NAMALWA (cell line): ENCODE results near the gene LCLAT1.
"Not testable (repeated sequence)": the region's sequence is repeated elsewhere in the genome, so short reads cannot be mapped to it uniquely, and the experiment has no call there.

Experiments
- DNase-seq: peaks from one replicate; pipeline ENCODE4 v3.0.0-alpha.2; 2015; ENCODE audit warnings: low spot score

LCLAT1 gene

DNA sequence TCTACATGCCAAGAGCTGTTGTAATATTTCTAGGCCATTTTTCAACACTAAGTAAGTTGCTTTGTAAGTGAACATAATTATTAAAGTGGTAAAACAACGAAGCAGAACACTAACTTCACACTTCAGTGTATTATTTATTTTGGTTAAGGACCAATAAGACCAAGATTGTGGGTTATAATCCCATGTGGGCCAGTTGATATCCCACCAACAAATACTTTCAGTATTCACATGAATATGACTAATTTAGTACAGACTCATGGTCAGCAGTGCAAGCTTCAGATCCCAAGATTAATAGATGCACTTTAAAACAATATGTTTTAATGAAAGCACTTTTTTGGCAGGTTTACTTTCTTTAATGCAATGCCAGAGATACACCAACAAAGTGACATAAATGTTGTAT, 154.3 kb downstream of the LCLAT1 start:
- no peak for DNase-seq

DNA sequence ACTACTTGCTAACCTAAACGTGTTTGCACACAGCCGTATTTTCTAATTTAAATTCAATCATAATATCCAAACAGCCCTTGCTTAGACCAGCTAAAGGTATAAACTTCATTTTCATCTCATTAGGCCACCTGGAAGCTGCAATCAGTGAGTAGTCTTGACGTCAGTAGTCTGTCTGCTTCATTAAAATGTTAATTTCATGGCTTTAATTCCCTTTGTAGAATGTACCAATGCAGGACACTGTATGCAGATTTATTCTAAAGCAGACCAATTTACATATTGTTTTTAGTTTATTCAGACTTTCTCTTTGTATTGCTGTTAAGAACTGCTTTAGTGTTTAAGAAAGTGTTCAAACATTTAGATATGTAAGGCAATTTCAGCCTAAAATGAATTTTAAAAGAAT, 158.2 kb downstream of the LCLAT1 start:
- no peak for DNase-seq

DNA sequence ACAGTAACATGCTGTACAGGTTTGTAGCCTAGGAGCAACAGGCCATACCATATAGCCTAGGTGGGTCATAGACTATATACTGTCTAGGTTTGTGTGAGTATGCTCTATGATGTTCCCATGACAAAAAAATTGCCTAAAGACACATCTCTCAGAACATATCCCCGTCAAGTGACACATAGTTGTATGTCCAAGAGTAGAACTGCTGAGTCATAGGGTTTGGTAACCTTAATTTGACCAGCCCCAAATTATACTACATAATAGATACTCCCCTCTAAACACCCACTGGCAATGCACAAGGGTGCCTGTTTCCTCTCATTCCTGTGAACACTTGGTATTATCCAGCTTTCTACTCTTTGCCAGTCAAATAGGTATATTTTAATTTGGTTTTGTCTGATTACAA, 161.6 kb downstream of the LCLAT1 start:
- no peak for DNase-seq

DNA sequence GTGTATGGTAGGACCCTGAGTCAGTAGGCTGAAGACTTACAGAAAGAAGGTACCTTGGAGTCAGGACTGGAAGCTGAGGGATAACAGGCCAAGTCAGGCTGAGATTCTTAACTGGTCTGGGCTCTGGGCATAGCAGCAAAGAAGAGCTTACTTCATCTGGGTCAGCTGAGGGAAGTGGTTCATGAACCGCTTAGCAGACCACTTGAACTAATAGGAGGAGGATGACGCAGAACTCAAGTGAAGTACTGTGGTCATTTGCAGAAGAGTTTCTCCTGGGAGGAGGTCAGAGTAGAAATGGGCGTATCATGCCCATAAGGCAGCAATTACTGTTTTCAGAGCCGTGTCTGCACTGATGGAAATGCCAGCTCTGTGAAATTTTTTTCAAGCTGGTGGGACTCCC, 164.5 kb downstream of the LCLAT1 start:
- DNase-seq, result no peak

DNA sequence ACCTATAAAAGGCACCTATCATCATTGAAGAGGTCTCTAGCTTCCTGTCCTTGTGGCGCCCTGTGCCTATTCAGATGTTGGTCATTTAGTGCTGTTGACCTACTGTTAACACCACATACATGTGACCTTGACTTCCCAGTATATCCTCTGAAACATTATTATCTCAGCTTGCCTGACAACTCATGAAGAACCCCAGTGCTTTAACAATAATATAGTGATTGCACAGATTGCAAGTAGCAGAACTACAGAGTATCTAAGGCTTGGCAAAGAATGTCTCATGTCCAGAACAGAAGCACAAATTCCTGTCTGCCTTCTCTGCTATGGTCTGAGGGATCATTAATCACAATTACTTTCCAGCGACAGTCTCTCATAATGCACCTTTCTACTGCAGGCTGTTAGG, 165.3 kb downstream of the LCLAT1 start:
- DNase-seq, result no peak

DNA sequence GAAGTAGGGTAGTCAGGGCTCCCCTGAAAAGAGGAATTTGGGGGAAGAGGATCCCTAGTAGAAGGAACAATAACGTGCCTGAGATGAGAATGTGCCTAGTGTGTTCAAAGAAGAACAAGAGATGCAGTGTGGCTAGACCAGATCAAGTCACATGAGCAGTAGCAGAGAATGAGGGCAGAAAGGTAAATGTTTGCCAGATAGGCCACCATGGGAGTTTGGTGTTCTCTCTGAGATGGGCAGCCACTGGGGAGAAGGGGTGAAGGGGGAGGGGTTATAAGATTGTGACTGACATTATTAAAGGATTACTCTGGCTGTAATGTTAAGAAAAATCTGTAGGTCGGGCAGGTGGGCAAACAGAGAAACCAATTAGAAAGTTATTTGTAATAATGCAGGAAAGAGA, 166.0 kb downstream of the LCLAT1 start:
- no peak for DNase-seq

DNA sequence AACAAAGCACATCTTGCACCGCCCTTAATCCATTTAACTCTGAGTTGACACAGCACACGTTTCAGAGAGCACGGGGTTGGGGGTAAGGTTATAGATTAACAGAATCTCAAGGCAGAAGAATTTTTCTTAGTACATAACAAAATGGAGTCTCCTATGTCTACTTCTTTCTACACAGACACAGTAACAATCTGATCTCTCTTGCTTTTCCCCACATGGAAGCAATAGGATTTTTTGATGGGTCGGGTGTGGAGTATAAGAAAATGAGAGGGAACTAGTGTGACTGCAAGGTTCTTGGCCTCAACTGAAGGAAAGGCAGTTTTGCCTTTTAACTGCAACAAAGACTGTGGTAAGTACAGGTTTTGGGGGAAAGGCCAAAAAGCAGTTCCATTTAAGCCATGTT, 167.2 kb downstream of the LCLAT1 start:
- DNase-seq, result not testable (repeated sequence)

DNA sequence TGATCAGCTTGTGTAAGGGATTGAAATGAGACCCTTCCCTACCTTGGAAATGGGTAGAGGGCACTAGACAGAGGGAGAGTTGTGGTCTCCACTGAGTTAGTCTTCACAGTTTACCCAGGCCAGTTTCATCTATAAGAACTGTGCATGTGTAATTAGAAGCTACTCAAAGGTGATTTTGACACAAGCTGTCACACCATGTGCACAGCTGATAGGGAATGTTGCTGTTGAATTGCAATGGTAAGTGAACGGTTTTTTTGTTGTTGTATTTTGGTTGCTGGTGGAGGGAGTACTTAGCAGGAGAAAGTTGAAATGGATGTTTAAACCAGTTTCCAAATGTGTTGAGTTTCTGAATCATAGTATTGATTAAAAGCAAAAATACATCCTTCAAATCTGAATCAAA, 168.9 kb downstream of the LCLAT1 start:
- DNase-seq, result no peak

DNA sequence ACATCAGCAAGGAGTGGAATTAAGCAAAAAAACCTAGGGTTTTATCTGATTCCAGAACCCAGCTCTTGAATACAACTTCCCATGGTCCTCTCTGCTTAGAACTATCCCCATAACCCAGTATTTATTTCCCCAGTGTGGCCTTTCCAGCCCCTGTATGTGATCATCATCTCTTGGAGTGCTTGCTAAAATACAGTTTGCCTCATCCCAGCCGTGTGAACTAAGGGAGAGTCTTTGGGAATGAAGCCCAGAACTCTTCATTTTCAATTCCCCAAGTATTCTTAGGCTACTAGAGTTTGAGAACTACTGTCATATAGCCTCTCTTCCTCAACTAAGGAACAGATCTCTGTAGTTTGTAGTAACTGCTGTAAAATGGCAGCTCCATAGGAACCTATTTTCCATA, 173.1 kb downstream of the LCLAT1 start:
- DNase-seq, result no peak

DNA sequence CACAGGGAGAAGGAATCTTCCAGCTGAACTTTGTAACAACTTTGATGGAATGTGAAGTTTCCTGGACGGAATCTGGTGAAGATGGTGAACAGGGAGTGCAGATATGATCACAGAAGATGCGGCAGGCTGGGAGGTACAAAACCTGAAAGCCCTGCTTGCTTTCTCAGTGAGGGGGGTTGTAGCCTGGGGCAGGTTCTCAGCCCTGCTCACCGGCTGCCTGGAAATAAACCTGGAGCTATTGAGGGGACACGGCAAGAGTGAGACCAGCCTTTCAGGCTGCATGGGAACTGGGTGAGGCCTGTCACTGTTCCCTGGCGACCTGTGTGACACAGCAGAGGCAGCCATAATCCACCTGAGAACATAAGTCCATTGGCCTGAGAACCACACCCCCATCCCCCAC, 174.8 kb downstream of the LCLAT1 start:
- DNase-seq, result no peak

DNA sequence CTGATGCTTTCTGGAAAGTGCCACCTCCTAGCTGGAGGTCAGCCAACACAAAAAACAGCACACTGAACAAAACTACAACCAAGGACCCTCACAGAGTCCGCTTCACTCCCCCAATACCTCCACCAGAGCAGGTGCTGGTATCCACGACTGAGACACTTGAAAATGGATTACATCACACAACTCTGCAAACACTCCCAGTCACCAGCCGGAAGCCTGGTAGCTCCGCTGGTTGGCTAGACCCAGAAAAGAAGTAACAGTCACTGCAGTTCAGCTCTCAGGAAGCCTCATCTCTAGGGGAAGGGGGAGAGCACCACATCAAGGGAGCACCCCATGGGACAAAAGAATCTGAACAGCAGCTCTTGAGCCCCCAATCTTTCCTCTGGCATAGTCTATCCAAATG, 175.4 kb downstream of the LCLAT1 start:
- DNase-seq, result no peak

DNA sequence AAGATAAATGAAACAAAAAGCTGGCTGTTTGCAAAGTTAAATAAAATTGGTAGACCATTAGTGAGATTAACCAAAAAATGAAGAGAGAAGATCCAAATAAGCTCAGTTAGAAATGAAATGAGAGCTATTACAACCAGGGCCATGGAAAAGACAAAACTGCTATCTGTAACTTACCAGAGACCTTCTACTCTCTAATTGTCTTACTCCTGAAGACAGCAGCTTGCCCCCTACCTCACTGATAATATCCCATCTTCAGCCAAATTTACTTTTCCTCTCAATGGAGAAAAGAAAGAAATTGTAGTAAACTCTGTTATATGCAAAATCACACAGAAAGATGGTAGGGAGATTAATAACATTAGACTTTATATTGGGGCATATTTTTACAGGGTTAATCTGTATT, 178.2 kb downstream of the LCLAT1 start:
- DNase-seq, result no peak

DNA sequence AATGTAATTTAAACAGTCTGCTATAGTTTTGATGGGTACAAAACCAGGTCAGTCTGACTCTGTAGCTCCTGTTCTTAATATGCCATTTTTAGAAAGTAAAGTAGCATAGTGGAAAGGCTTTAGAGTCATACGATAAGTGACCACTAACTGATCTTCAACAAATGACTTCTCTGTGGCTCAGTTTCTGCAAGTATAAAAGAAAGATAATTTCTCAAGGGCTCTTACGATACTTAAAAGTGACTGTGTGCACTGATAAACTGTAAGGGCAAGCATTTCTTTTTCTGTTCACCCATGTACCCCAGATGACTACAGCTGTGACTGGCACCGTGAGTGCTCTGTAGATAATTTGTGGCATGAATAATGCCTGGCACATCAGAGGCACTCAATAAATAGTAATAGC, 178.7 kb downstream of the LCLAT1 start:
- DNase-seq, result no peak

DNA sequence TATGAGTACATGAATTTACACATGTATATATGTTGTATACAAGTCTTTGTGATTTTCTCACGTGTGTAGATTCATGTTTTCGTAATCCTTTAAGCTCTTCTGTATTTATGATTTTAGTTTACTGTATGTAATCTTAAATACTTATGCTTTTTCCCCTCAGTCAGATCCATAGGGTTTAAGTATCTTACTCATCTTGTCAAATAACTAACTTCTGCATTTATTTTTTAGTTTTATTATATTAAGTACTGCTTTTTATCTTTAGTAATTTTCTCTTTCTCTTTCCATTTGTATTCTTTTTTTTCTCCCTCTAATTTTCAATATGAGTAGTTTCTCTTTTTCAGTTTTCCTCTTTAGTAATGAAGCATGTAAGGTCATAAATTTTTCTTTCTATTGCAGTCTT, 179.4 kb downstream of the LCLAT1 start:
- no peak for DNase-seq

DNA sequence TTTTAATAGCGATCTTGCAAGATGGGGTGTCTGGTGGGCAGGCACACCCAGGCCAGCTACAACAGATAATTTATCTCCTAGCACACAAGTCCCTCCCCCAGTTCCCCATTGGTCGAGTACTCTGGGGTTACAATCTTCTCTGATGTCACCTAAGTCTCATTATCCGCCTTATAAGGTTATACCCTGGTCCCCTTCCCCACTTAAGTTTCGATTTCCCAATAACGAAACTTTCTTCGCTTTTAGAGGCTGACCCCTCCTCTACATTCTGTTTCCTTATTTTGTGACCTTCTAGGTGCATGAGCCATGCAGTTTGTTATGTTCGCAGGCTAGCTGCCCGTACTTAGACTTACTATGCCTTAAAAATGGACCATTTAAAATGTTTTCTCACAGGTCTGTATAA, 180.1 kb downstream of the LCLAT1 start:
- no peak for DNase-seq

DNA sequence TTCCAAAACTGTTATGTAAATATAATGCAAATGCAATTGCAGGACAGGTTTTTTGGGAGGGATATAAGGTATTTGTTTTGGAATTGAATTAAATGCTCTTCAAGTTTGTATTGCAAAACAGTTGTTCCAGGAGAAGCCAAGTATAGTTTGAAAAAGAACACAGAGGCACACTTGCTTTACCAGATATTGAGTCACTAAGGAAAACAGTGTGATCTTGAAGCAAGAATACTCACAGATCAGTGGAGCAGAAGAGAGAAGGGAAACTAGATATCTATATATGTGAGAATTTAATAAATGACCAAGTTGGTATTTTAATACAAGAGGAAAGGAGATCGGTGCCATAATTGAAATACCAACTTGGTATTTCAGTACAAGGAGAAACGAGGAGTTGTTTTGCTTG, 181.3 kb downstream of the LCLAT1 start:
- DNase-seq, result no peak

DNA sequence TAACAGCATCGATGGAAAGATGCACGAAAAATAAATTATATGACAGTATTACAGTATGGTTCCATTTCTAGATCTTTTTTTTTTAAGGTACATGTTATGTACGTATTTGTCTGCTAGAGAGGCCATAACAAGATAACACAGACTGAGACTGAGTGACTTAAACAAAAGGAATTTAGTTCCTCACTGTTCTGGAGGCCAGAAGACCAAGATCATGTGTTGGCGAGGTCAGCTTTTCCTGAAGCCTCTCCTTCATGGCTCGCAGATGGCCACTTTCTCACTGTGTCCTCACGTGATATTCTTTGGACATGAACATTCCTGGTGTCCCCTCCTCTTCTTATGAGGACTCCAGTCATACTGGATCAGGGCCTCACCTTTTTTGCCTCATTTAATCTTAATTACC, 182.8 kb downstream of the LCLAT1 start:
- no peak for DNase-seq

DNA sequence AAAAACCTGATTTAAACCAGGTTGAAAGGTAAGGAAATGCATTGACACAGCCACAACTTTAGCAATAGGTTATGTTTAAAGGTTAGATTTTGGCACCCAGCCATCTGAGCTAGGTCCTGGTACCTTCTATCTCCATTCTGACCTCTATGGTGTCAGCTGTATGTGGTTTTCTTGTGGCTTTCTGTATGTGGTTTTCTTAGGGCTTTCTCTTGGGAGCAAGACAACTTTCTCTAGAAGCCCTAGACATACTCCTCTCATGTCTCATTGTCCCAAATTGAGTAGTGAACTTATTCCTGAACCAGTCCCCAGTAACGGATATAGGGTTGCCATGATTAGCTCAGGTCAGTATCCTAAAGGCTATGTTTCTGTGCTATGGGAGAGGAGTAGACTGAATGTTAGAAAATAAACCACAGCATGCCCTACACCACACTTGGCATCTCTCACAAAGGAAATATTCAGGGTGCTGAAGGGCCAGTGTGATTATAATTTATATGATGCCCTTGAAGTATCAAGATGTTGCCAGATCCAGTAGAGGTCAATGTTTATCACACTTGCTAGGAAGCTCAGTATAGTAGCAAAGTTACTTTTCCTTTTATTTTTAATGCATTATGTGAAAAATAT, 184.1 kb downstream of the LCLAT1 start:
- peak; percentile 26 for DNase-seq

DNA sequence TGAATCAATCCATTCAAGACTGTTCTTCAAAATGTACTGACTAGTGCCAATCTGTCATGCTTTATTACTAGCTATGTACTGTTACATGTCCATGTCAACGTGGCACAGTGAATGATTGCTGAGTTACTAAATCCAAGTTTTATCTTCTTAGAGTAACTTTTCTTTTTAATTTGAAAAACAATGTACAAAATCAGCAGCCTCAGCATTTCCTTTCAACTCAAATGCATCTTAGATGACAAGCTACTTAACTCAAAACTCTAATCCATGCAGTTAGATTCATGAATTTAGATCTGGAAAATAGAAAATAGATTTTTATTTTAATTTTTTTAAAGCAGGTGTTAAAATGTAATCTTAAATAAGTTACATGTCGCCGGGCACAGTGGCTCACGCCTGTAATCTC, 186.0 kb downstream of the LCLAT1 start:
- no peak for DNase-seq

DNA sequence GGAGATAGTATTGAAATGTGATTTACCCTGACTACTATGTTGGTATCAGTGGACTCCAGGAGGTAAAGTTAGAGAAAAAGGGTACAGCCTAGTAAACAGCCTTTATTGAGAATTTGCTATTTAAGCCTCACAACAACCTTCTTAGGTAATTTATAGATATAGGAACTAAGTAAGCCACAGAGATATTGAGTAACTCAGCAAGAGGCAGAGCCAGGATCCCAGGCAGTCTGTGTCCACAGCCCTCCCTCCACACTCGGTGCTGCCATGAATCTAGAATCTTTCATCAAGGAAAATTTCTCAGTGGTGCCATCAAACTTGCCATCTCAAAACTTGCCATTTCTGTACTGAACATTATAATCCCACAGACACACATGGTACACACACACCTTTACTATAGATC, 189.3 kb downstream of the LCLAT1 start:
- no peak for DNase-seq

DNA sequence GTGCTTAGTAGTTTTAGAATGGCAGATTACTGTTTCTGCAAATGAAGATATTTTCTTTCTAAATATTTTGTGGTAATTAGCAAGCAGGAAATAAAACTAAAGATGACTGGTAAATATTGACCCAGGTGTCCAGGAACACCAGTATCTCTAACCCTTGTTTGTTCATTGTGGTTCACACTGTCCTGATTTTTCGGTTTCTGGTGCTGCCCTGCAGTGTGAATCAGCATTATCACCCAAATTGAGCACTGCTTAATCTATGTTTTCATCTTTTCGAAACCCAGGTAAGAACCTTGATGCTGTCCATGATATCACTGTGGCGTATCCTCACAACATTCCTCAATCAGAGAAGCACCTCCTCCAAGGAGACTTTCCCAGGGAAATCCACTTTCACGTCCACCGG, 192.8 kb downstream of the LCLAT1 start:
- no peak for DNase-seq

DNA sequence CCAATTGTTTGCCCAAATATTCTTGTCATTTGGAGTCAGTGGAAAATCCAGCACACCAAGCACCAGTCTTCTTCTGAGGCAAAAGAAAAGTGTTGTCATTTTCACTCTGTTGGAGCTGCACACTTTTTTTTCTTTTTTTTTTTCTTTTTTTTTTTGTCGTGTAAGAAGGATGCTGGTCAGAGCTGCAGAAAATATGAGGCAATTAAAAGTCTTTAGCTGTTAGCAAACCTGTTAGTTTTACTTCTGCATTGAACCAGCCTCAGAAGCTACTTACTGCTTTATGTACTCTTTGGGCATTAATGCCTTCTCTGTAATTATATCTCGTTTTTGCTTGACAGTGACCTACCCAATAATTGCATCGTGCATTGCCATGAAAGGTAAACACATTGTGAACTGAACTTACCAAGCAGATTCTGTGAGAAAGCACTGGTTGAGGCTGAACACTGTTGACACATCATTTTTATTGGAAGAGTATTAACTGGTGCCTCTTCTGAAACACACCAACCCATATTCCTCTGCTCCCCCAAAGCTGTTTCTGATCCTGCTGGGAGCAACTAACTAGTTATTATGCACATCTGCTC, 194.8 kb downstream of the LCLAT1 start:
- DNase-seq, result no peak

DNA sequence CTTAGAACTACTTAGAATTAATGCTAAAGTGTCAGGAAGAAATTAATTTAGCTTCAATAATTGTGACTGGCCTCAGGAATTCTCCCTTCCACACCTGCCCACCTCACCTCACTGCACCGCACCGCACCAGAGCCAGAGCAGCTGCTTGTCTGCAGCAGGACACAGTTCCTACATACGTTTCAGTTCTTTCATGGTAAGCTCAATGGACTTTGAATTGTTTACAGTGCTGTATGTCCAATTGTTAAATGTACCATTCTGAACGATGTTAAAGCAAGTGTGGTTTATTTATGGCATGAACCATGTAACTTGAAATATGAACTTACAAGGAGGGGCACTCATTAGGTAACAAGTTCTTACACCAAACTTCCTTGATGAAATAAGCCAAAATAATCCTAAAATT, 196.0 kb downstream of the LCLAT1 start:
- not testable (repeated sequence) for DNase-seq

DNA sequence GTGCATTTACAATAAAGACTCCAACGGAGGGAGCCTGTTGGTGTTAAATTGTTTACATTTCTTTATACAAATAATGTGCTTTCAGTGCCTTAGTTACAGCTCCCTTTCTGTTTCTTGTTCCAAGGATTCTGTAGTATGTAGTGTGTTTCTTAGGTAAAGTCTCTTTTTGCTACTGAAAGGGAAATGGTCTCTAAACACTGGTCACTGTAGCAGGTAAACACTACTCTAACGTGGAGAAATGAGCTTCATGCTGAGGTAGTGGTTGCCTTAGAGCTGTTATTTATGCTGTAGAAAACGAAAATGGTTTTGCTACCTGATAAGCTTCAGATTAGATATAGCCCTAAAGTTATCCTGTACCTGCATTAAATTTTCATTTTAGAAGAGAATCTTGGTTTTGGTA, 196.6 kb downstream of the LCLAT1 start:
- DNase-seq, result no peak
